ENCODE measurements around the gene METTL23.
A peak's percentile ranks its signal among the peaks of the same experiment; 100 is the strongest.
"Not testable (repeated sequence)": the region's sequence is repeated elsewhere in the genome, so short reads cannot be mapped to it uniquely, and the experiment has no call there.

The METTL23 gene

GRCh38 chr17:76714822-76715495 lies 11.7 kb upstream of the METTL23 start:
- Histone ChIP-seq H3K36me3 (ENCODE audit: control insufficient read depth in 2 of 2, insufficient read depth in 2 of 2, low read length in 2 of 2) (peaks cover 46 to 52% of the 10 kb centered on the region in 2 donors), H3K9ac (ENCODE audit: low read depth in 1 of 2, low read length in 2 of 2) (no peak overlapping the region), H3K4me3 (ENCODE audit: low read length in 2 of 2) (no peak overlapping the region), H3K27ac (ENCODE audit: low read depth in 2 of 2, low read length in 2 of 2) (peak overlapping the region in 1 of 2 donors; percentile 23), H3K9me3 (ENCODE audit: control insufficient read depth in 2 of 2, low read length in 2 of 2) (no peaks in the 10 kb centered on the region), H3K27me3 (ENCODE audit: control insufficient read depth in 2 of 2, insufficient read depth in 2 of 2, low read length in 2 of 2) (no peaks in the 10 kb centered on the region), H3K4me1 (ENCODE audit: control insufficient read depth in 2 of 2, insufficient read depth in 2 of 2, low read length in 2 of 2) (peaks cover 9 to 10% of the 10 kb centered on the region in 2 donors)

DNA sequence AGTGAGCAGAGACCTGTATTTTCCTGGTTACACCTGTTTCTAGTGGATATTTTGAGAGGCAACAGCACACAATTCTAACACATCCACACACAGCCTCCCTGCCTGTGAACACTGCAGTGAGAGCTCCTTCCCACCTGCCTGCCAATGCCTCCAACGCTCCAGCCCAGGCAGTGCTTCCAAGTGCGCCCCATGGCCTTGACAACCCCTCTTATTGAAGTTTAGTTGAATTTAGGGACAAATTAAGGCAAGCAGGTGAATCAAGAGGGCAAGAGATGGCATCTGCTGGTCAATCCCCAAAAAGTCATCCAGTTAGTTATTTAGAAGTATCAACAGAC lies 11.2 kb upstream of the METTL23 start:
- no peaks in the 10 kb centered on the region for H3K27me3 ChIP-seq (ENCODE audit: control insufficient read depth in 2 of 2, insufficient read depth in 2 of 2, low read length in 2 of 2)
- no peak overlapping the region for H3K27ac ChIP-seq (ENCODE audit: low read depth in 2 of 2, low read length in 2 of 2)
- H3K4me1 ChIP-seq (ENCODE audit: control insufficient read depth in 2 of 2, insufficient read depth in 2 of 2, low read length in 2 of 2) = peaks cover 7 to 8% of the 10 kb centered on the region in 2 donors
- no peak overlapping the region for H3K4me3 ChIP-seq (ENCODE audit: low read length in 2 of 2)
- H3K9me3 ChIP-seq (ENCODE audit: control insufficient read depth in 2 of 2, low read length in 2 of 2) = no peaks in the 10 kb centered on the region
- H3K9ac ChIP-seq (ENCODE audit: low read depth in 1 of 2, low read length in 2 of 2) = no peak overlapping the region
- peaks cover 51 to 57% of the 10 kb centered on the region in 2 donors for H3K36me3 ChIP-seq (ENCODE audit: control insufficient read depth in 2 of 2, insufficient read depth in 2 of 2, low read length in 2 of 2)

- peaks cover 4 to 5% of the 10 kb centered on the region in 2 donors for H3K4me1 ChIP-seq (ENCODE audit: control insufficient read depth in 2 of 2, insufficient read depth in 2 of 2, low read length in 2 of 2)
- no peaks in the 10 kb centered on the region for H3K9me3 ChIP-seq (ENCODE audit: control insufficient read depth in 2 of 2, low read length in 2 of 2)
- no peaks in the 10 kb centered on the region for H3K27me3 ChIP-seq (ENCODE audit: control insufficient read depth in 2 of 2, insufficient read depth in 2 of 2, low read length in 2 of 2)
- H3K36me3 ChIP-seq (ENCODE audit: control insufficient read depth in 2 of 2, insufficient read depth in 2 of 2, low read length in 2 of 2) = peaks cover 58 to 65% of the 10 kb centered on the region in 2 donors
- no peak overlapping the region for H3K27ac ChIP-seq (ENCODE audit: low read depth in 2 of 2, low read length in 2 of 2)
- H3K4me3 ChIP-seq (ENCODE audit: low read length in 2 of 2) = no peak overlapping the region
- H3K9ac ChIP-seq (ENCODE audit: low read depth in 1 of 2, low read length in 2 of 2) = no peak overlapping the region
These were observed 10.3 kb upstream of the METTL23 start for GRCh38 chr17:76716146-76716838.

GRCh38 chr17:76716839-76717215 lies 9.8 kb upstream of the METTL23 start:
- H3K27me3 ChIP-seq (ENCODE audit: control insufficient read depth in 2 of 2, insufficient read depth in 2 of 2, low read length in 2 of 2) = no peaks in the 10 kb centered on the region
- H3K36me3 ChIP-seq (ENCODE audit: control insufficient read depth in 2 of 2, insufficient read depth in 2 of 2, low read length in 2 of 2) = peaks cover 63 to 70% of the 10 kb centered on the region in 2 donors
- no peak overlapping the region for H3K4me3 ChIP-seq (ENCODE audit: low read length in 2 of 2)
- H3K9me3 ChIP-seq (ENCODE audit: control insufficient read depth in 2 of 2, low read length in 2 of 2) = no peaks in the 10 kb centered on the region
- H3K9ac ChIP-seq (ENCODE audit: low read depth in 1 of 2, low read length in 2 of 2) = no peak overlapping the region
- peaks cover 0 to 2% of the 10 kb centered on the region in 2 donors for H3K4me1 ChIP-seq (ENCODE audit: control insufficient read depth in 2 of 2, insufficient read depth in 2 of 2, low read length in 2 of 2)
- no peak overlapping the region for H3K27ac ChIP-seq (ENCODE audit: low read depth in 2 of 2, low read length in 2 of 2)

DNA sequence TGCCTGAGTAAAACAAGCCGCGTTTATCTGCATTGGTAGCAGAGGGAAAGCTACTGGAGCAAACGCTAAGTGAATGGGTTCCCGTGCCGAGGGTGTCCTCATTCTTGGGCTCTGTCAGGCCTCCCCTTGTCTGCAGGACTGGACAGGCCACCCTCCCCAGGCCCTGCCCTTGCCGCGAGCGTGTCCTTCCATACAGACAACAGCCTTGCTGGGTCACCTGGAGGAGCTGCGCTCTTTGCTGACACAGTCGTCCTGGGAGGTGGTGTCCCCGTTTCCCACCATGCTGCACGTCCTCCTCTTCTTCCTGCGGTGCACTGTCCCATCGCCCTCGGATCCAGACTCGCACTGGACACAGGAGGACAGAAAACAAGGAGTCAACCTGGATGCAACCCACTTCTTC lies 8.1 kb upstream of the METTL23 start:
- H3K4me1 ChIP-seq (ENCODE audit: control insufficient read depth in 2 of 2, insufficient read depth in 2 of 2, low read length in 2 of 2) = peaks cover 0 to 2% of the 10 kb centered on the region in 2 donors
- no peak overlapping the region for H3K27ac ChIP-seq (ENCODE audit: low read depth in 2 of 2, low read length in 2 of 2)
- H3K27me3 ChIP-seq (ENCODE audit: control insufficient read depth in 2 of 2, insufficient read depth in 2 of 2, low read length in 2 of 2) = no peaks in the 10 kb centered on the region
- no peak overlapping the region for H3K4me3 ChIP-seq (ENCODE audit: low read length in 2 of 2)
- no peak overlapping the region for H3K9ac ChIP-seq (ENCODE audit: low read depth in 1 of 2, low read length in 2 of 2)
- peaks cover 69 to 76% of the 10 kb centered on the region in 2 donors for H3K36me3 ChIP-seq (ENCODE audit: control insufficient read depth in 2 of 2, insufficient read depth in 2 of 2, low read length in 2 of 2)
- no peaks in the 10 kb centered on the region for H3K9me3 ChIP-seq (ENCODE audit: control insufficient read depth in 2 of 2, low read length in 2 of 2)

DNA sequence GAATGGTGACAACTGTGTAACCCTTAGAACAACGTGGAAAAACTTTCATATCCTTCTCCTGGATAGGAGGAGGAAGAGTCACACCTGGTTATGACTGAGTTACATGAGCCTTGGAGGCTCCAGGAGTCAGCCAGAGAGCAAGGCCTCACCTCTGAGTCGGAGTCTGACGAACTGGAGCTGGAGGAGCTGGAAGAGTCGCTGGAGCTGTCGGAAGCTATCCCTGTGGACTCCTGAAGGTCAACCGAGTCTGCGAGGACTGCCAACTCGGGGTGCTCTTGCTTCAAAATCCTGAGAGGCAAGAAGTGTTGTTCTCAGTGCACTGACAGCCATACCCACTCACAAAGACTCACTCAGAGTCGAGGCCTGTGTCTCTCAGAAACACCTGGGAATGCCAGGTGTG lies 6.4 kb upstream of the METTL23 start:
- Histone ChIP-seq H3K4me1 (ENCODE audit: control insufficient read depth in 2 of 2, insufficient read depth in 2 of 2, low read length in 2 of 2) (peaks cover 5 to 9% of the 10 kb centered on the region in 2 donors), H3K36me3 (ENCODE audit: control insufficient read depth in 2 of 2, insufficient read depth in 2 of 2, low read length in 2 of 2) (peaks cover 70 to 71% of the 10 kb centered on the region in 2 donors), H3K9me3 (ENCODE audit: control insufficient read depth in 2 of 2, low read length in 2 of 2) (no peaks in the 10 kb centered on the region), H3K4me3 (ENCODE audit: low read length in 2 of 2) (no peak overlapping the region), H3K27me3 (ENCODE audit: control insufficient read depth in 2 of 2, insufficient read depth in 2 of 2, low read length in 2 of 2) (no peaks in the 10 kb centered on the region), H3K9ac (ENCODE audit: low read depth in 1 of 2, low read length in 2 of 2) (no peak overlapping the region), H3K27ac (ENCODE audit: low read depth in 2 of 2, low read length in 2 of 2) (no peak overlapping the region)

- H3K4me1 ChIP-seq (ENCODE audit: control insufficient read depth in 2 of 2, insufficient read depth in 2 of 2, low read length in 2 of 2) = peaks cover 9 to 11% of the 10 kb centered on the region in 2 donors
These were observed 5.7 kb upstream of the METTL23 start for GRCh38 chr17:76720941-76721340.

GRCh38 chr17:76721463-76721862 lies 5.2 kb upstream of the METTL23 start:
- H3K4me1 ChIP-seq (ENCODE audit: control insufficient read depth in 2 of 2, insufficient read depth in 2 of 2, low read length in 2 of 2) = peaks cover 9 to 11% of the 10 kb centered on the region in 2 donors
- no peak overlapping the region for H3K9ac ChIP-seq (ENCODE audit: low read depth in 1 of 2, low read length in 2 of 2)
- no peak overlapping the region for H3K27ac ChIP-seq (ENCODE audit: low read depth in 2 of 2, low read length in 2 of 2)
- H3K9me3 ChIP-seq (ENCODE audit: control insufficient read depth in 2 of 2, low read length in 2 of 2) = no peaks in the 10 kb centered on the region
- peaks cover 58 to 59% of the 10 kb centered on the region in 2 donors for H3K36me3 ChIP-seq (ENCODE audit: control insufficient read depth in 2 of 2, insufficient read depth in 2 of 2, low read length in 2 of 2)
- no peak overlapping the region for H3K4me3 ChIP-seq (ENCODE audit: low read length in 2 of 2)
- no peaks in the 10 kb centered on the region for H3K27me3 ChIP-seq (ENCODE audit: control insufficient read depth in 2 of 2, insufficient read depth in 2 of 2, low read length in 2 of 2)

More at GRCh38 chr17:76720941-76721340, 5.7 kb upstream of the METTL23 start:
- no peaks in the 10 kb centered on the region for H3K9me3 ChIP-seq (ENCODE audit: control insufficient read depth in 2 of 2, low read length in 2 of 2)
- H3K27me3 ChIP-seq (ENCODE audit: control insufficient read depth in 2 of 2, insufficient read depth in 2 of 2, low read length in 2 of 2) = no peaks in the 10 kb centered on the region
- no peak overlapping the region for H3K9ac ChIP-seq (ENCODE audit: low read depth in 1 of 2, low read length in 2 of 2)
- H3K4me3 ChIP-seq (ENCODE audit: low read length in 2 of 2) = no peak overlapping the region
- peaks cover 63 to 65% of the 10 kb centered on the region in 2 donors for H3K36me3 ChIP-seq (ENCODE audit: control insufficient read depth in 2 of 2, insufficient read depth in 2 of 2, low read length in 2 of 2)
- no peak overlapping the region for H3K27ac ChIP-seq (ENCODE audit: low read depth in 2 of 2, low read length in 2 of 2)

- Histone ChIP-seq H3K9ac (ENCODE audit: low read depth in 1 of 2, low read length in 2 of 2) (no peak overlapping the region), H3K9me3 (ENCODE audit: control insufficient read depth in 2 of 2, low read length in 2 of 2) (no peaks in the 10 kb centered on the region), H3K36me3 (ENCODE audit: control insufficient read depth in 2 of 2, insufficient read depth in 2 of 2, low read length in 2 of 2) (peaks cover 51 to 52% of the 10 kb centered on the region in 2 donors), H3K4me1 (ENCODE audit: control insufficient read depth in 2 of 2, insufficient read depth in 2 of 2, low read length in 2 of 2) (peaks cover 13 to 14% of the 10 kb centered on the region in 2 donors), H3K27me3 (ENCODE audit: control insufficient read depth in 2 of 2, insufficient read depth in 2 of 2, low read length in 2 of 2) (no peaks in the 10 kb centered on the region), H3K27ac (ENCODE audit: low read depth in 2 of 2, low read length in 2 of 2) (no peak overlapping the region), H3K4me3 (ENCODE audit: low read length in 2 of 2) (no peak overlapping the region)
These were observed 4.4 kb upstream of the METTL23 start for GRCh38 chr17:76722279-76722678.

DNA sequence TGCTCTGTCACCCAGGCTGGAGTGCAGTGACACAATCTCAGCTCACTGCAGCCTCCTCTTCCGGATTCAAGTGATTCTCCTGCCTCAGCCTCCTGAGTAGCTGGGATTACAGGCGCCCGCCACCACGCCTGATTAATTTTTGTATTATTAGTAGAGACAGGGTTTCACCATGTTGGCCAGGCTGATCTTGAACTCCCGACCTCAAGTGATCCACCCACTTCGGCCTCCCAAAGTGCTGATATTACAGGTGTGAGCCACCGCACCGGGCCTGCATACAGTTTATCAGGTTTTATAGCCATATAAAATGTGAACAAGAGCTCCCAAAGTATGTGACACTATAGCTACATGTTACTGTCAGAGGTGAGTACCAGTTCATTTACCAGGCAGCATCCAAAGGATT lies 3.7 kb upstream of the METTL23 start:
- Histone ChIP-seq H3K4me1 (ENCODE audit: control insufficient read depth in 2 of 2, insufficient read depth in 2 of 2, low read length in 2 of 2) (peaks cover 17 to 21% of the 10 kb centered on the region in 2 donors), H3K36me3 (ENCODE audit: control insufficient read depth in 2 of 2, insufficient read depth in 2 of 2, low read length in 2 of 2) (peaks cover 49 to 50% of the 10 kb centered on the region in 2 donors)
- H3K9me3 ChIP-seq (ENCODE audit: control insufficient read depth in 2 of 2, low read length in 2 of 2) = not testable (repeated sequence)

More for the DNA sequence above, 3.7 kb upstream of the METTL23 start:
- H3K4me3 ChIP-seq (ENCODE audit: low read length in 2 of 2); H3K27ac ChIP-seq (ENCODE audit: low read depth in 2 of 2, low read length in 2 of 2); H3K27me3 ChIP-seq (ENCODE audit: control insufficient read depth in 2 of 2, insufficient read depth in 2 of 2, low read length in 2 of 2); H3K9ac ChIP-seq (ENCODE audit: low read depth in 1 of 2, low read length in 2 of 2): not testable (repeated sequence)
